Parathyroid adenoma (tissue), 2 donors: ENCODE results near the gene CCSER1.
"Not testable (repeated sequence)": the region's sequence is repeated elsewhere in the genome, so short reads cannot be mapped to it uniquely, and the experiment has no call there.

ENCODE experiments used
- H2AFZ ChIP-seq: fragments of 300-600 bp; sonication (generic); one replicate; pipeline ENCODE4 v1.7.0; 2017; ENCODE audit warnings: antibody characterized with exemption, mild to moderate bottlenecking
- H3K27ac ChIP-seq: fragments of 300-600 bp; sonication (generic); one replicate; pipeline ENCODE4 v1.7.0; 2017
- H3K27me3 ChIP-seq: fragments of 300-600 bp; sonication (generic); one replicate; pipeline ENCODE4 v1.7.0; 2017; ENCODE audit warnings: low read length; ENCODE audit not compliant: control insufficient read depth, insufficient read depth
- H3K36me3 ChIP-seq: fragments of 300-600 bp; sonication (generic); one replicate; pipeline ENCODE4 v1.7.0; 2017; ENCODE audit warnings: low read length; ENCODE audit not compliant: control insufficient read depth, insufficient read depth
- H3K4me1 ChIP-seq: fragments of 300-600 bp; sonication (generic); one replicate; pipeline ENCODE4 v1.7.0; 2017; ENCODE audit warnings: control low read depth
- H3K4me2 ChIP-seq: fragments of 300-600 bp; sonication (generic); one replicate; pipeline ENCODE4 v1.7.0; 2017; ENCODE audit warnings: low read length
- H3K4me3 ChIP-seq: fragments of 300-600 bp; sonication (generic); one replicate; pipeline ENCODE4 v1.7.0; 2017; ENCODE audit warnings: low read depth, low read length
- H3K79me2 ChIP-seq: fragments of 300-600 bp; sonication (generic); one replicate; pipeline ENCODE4 v1.7.0; 2017; ENCODE audit warnings: control low read depth
- H3K9ac ChIP-seq: fragments of 300-600 bp; sonication (generic); one replicate; pipeline ENCODE4 v1.7.0; 2017; ENCODE audit warnings: mild to moderate bottlenecking
- H3K9me3 ChIP-seq: fragments of 300-600 bp; sonication (generic); one replicate; pipeline ENCODE4 v1.7.0; 2017; ENCODE audit warnings: low read length; ENCODE audit not compliant: control insufficient read depth
- CTCF ChIP-seq: fragments of 300-600 bp; sonication (generic); IDR thresholded peaks from one replicate; pipeline ENCODE4 v1.7.0; 2017; ENCODE audit warnings: antibody characterized with exemption, mild to moderate bottlenecking
- donor health status: primary hyperparathyroidism.

The CCSER1 gene

GRCh38 chr4:91123742-91124141, 996.5 kb downstream of the CCSER1 start:
- no peaks in the 10 kb centered on the region for H3K9me3 ChIP-seq
- TF ChIP-seq CTCF = no peak
- no peak overlapping the region for H3K9ac ChIP-seq
- H3K4me2 ChIP-seq = no peak overlapping the region
- H3K4me3 ChIP-seq = no peak overlapping the region
- no peaks in the 10 kb centered on the region for H3K4me1 ChIP-seq
- H3K36me3 ChIP-seq = no peaks in the 10 kb centered on the region
- no peak overlapping the region for H2AFZ ChIP-seq
- H3K27me3 ChIP-seq = no peaks in the 10 kb centered on the region
- no peak overlapping the region for H3K27ac ChIP-seq
- no peaks in the 10 kb centered on the region for H3K79me2 ChIP-seq

- Histone ChIP-seq H3K27me3 (no peaks in the 10 kb centered on the region), H2AFZ (no peak overlapping the region), H3K9ac (no peak overlapping the region), H3K4me1 (no peaks in the 10 kb centered on the region), H3K27ac (no peak overlapping the region), H3K4me3 (no peak overlapping the region), H3K9me3 (no peaks in the 10 kb centered on the region), H3K36me3 (no peaks in the 10 kb centered on the region), H3K79me2 (no peaks in the 10 kb centered on the region), H3K4me2 (no peak overlapping the region)
- TF ChIP-seq CTCF = no peak
These were observed 1000.0 kb downstream of the CCSER1 start for GRCh38 chr4:91127192-91127591.

- H3K27me3 ChIP-seq = no peaks in the 10 kb centered on the region
- no peak overlapping the region for H2AFZ ChIP-seq
- H3K9me3 ChIP-seq = no peaks in the 10 kb centered on the region
- H3K9ac ChIP-seq = no peak overlapping the region
- no peaks in the 10 kb centered on the region for H3K4me1 ChIP-seq
- H3K79me2 ChIP-seq = no peaks in the 10 kb centered on the region
- H3K27ac ChIP-seq = no peak overlapping the region
- no peak overlapping the region for H3K4me3 ChIP-seq
- no peaks in the 10 kb centered on the region for H3K36me3 ChIP-seq
- H3K4me2 ChIP-seq = no peak overlapping the region
- TF ChIP-seq CTCF = no peak
These were observed 1000.6 kb downstream of the CCSER1 start for GRCh38 chr4:91127831-91128230.

GRCh38 chr4:91128519-91128918, 1001.3 kb downstream of the CCSER1 start:
- no peak overlapping the region for H3K4me2 ChIP-seq
- H3K27ac ChIP-seq = no peak overlapping the region
- no peaks in the 10 kb centered on the region for H3K36me3 ChIP-seq
- H3K27me3 ChIP-seq = no peaks in the 10 kb centered on the region
- H3K79me2 ChIP-seq = no peaks in the 10 kb centered on the region
- TF ChIP-seq CTCF = no peak
- H2AFZ ChIP-seq = no peak overlapping the region
- H3K4me1 ChIP-seq = no peaks in the 10 kb centered on the region
- H3K9me3 ChIP-seq = no peaks in the 10 kb centered on the region
- H3K9ac ChIP-seq = no peak overlapping the region
- H3K4me3 ChIP-seq = no peak overlapping the region

- Histone ChIP-seq H3K4me2 (no peak overlapping the region), H3K36me3 (no peaks in the 10 kb centered on the region), H3K4me3 (no peak overlapping the region), H3K79me2 (no peaks in the 10 kb centered on the region), H3K9me3 (no peaks in the 10 kb centered on the region), H3K9ac (no peak overlapping the region), H2AFZ (no peak overlapping the region), H3K4me1 (no peaks in the 10 kb centered on the region), H3K27me3 (no peaks in the 10 kb centered on the region), H3K27ac (no peak overlapping the region)
- TF ChIP-seq CTCF = no peak
These were observed 1019.9 kb downstream of the CCSER1 start for GRCh38 chr4:91147067-91147466.

- not testable (repeated sequence) for H3K27me3 ChIP-seq, H2AFZ ChIP-seq, H3K9ac ChIP-seq, H3K79me2 ChIP-seq, H3K27ac ChIP-seq, H3K4me1 ChIP-seq, H3K4me3 ChIP-seq, H3K4me2 ChIP-seq, H3K36me3 ChIP-seq, H3K9me3 ChIP-seq
These were observed 1026.8 kb downstream of the CCSER1 start for GRCh38 chr4:91154041-91154440.

GRCh38 chr4:91167864-91168653, 1040.9 kb downstream of the CCSER1 start:
- not testable (repeated sequence) for H3K27me3 ChIP-seq, H3K9ac ChIP-seq, H3K79me2 ChIP-seq, H3K4me2 ChIP-seq, H3K4me3 ChIP-seq, H3K36me3 ChIP-seq, H3K9me3 ChIP-seq, H3K27ac ChIP-seq, H3K4me1 ChIP-seq, H2AFZ ChIP-seq
